SK-N-SH treated with all-trans-retinoic acid at 6 μM for 48 hours (cell line): Measurements from ENCODE around the gene CTSH.

Source experiments
- ARNTL ChIP-seq: fragments of 450-650 bp; formaldehyde crosslinking; IDR thresholded peaks from 2 replicates; pipeline ENCODE4 v1.5.0; 2020; ENCODE audit warnings: low read depth, mild to moderate bottlenecking, moderate library complexity, borderline replicate concordance
- BACH2 ChIP-seq: fragments of 250-450 bp; sonication (Bioruptor Pico); IDR thresholded peaks from 2 replicates; pipeline ENCODE4 v1.9.0; 2021; ENCODE audit warnings: mild to moderate bottlenecking, borderline replicate concordance
- CREB5 ChIP-seq: fragments of 250-450 bp; sonication (Bioruptor Pico); IDR thresholded peaks from 2 replicates; pipeline ENCODE4 v1.5.1; 2020; ENCODE audit warnings: low read depth, mild to moderate bottlenecking, moderate library complexity
- CSDC2 ChIP-seq: fragments of 250-450 bp; sonication (Bioruptor Pico); IDR thresholded peaks from 2 replicates; pipeline ENCODE4 v1.5.0; 2020; ENCODE audit warnings: mild to moderate bottlenecking, moderate library complexity
- CSRNP3 ChIP-seq: fragments of 250-450 bp; sonication (Bioruptor Pico); IDR thresholded peaks from 2 replicates; pipeline ENCODE4 v1.5.1; 2021; ENCODE audit warnings: mild to moderate bottlenecking, moderate library complexity
- PATZ1 ChIP-seq: fragments of 250-450 bp; sonication (Bioruptor Pico); IDR thresholded peaks from 2 replicates; pipeline ENCODE4 v1.8.0; 2020; ENCODE audit warnings: mild to moderate bottlenecking, moderate library complexity, borderline replicate concordance
- RARB ChIP-seq: fragments of 250-450 bp; sonication (Bioruptor Pico); IDR thresholded peaks from 2 replicates; pipeline ENCODE4 v1.8.0; 2021; ENCODE audit warnings: mild to moderate bottlenecking, moderate library complexity
- SNAI2 ChIP-seq: fragments of 250-450 bp; sonication (Bioruptor Pico); IDR thresholded peaks from 2 replicates; pipeline ENCODE4 v1.5.0; 2020; ENCODE audit warnings: mild to moderate bottlenecking, moderate library complexity
- TCF4 ChIP-seq: fragments of 250-450 bp; sonication (Bioruptor Pico); IDR thresholded peaks from 2 replicates; pipeline ENCODE4 v1.8.0; 2021; ENCODE audit warnings: mild to moderate bottlenecking, moderate library complexity, borderline replicate concordance
- TOX ChIP-seq: fragments of 250-450 bp; sonication (Bioruptor Pico); IDR thresholded peaks from 2 replicates; pipeline ENCODE4 v1.8.0; 2021; ENCODE audit warnings: mild to moderate bottlenecking, moderate library complexity, borderline replicate concordance
- ZC3H10 ChIP-seq: fragments of 250-450 bp; sonication (Bioruptor Pico); IDR thresholded peaks from 2 replicates; pipeline ENCODE4 v1.5.1; 2021; ENCODE audit warnings: mild to moderate bottlenecking, moderate library complexity
- ZFP30 ChIP-seq: fragments of 450-650 bp; formaldehyde crosslinking; IDR thresholded peaks from 2 replicates; pipeline ENCODE4 v1.5.0; 2022; ENCODE audit warnings: mild to moderate bottlenecking, moderate library complexity

GRCh38 chr15:78872155-78872971 lies 72.5 kb downstream of the CTSH start, which contains the start of gene MORF4L1:
- no peak for TF ChIP-seq CSDC2 (CRISPR knock-in tag)
- no peak for TF ChIP-seq RARB (CRISPR knock-in tag)
- no peak for TF ChIP-seq PATZ1
- no peak for TF ChIP-seq ZFP30 (CRISPR knock-in tag)
- no peak for TF ChIP-seq TCF4 (CRISPR knock-in tag)
- TF ChIP-seq ZC3H10 (CRISPR knock-in tag) = no peak
- no peak for TF ChIP-seq CSRNP3 (CRISPR knock-in tag)
- TF ChIP-seq SNAI2 (CRISPR knock-in tag) = no peak
- TF ChIP-seq ARNTL = no peak
- TF ChIP-seq BACH2 (CRISPR knock-in tag) = no peak
- no peak for TF ChIP-seq TOX (CRISPR knock-in tag)
- TF ChIP-seq CREB5 = no peak
